Adrenal gland (tissue), 12 donors: Measurements from ENCODE around the gene DPYD. TPM values are rescaled to one million over a fixed set of nuclear protein-coding genes. Genes with fewer than 3 reads are reported as not detected.
A peak's percentile ranks its signal among the peaks of the same experiment; 100 is the strongest.

ENCODE experiments used
- DNase-seq, 7 donors: peaks; one replicate each; pipeline ENCODE4 v3.0.0-alpha.2; 2019 to 2020
- H3K27ac ChIP-seq, 5 donors: fragments of 200-600 bp; sonication (generic) in 4 of 5; 1 replicate in 3 of 5; 2 replicates in 2 of 5; pipeline versions ENCODE4 v1.5.1 to v1.8.0; 2016 to 2020; ENCODE audit warnings: mild to moderate bottlenecking in 1 of 5
- H3K27me3 ChIP-seq: fragments of 200-600 bp; 2 replicates; pipeline ENCODE4 v1.8.0; 2021
- H3K36me3 ChIP-seq, 2 donors: fragments of 200-600 bp; replicated peaks in 1 of 2; 1 replicate in 1 of 2; 2 replicates in 1 of 2; pipeline versions ENCODE4 v1.5.1 to v1.8.0; 2018 to 2022
- H3K4me1 ChIP-seq, 2 donors: fragments of 200-600 bp; replicated peaks in 1 of 2; 1 replicate in 1 of 2; 2 replicates in 1 of 2; pipeline versions ENCODE4 v1.5.1 to v1.8.0; 2018 to 2021
- H3K4me3 ChIP-seq, 4 donors: fragments of 200-600 bp; sonication (generic) in 3 of 4; one replicate each; pipeline ENCODE4 v1.5.1; 2016 to 2018
- H3K9me3 ChIP-seq, 3 donors: fragments of 200-600 bp; sonication (generic) in 1 of 3; replicated peaks in 1 of 3; 1 replicate in 2 of 3; 2 replicates in 1 of 3; pipeline versions ENCODE4 v1.5.1 to v1.8.0; 2016 to 2021
- CTCF ChIP-seq, 6 experiments: fragments of 450-650 bp in 4 of 6; fragments of 200-600 bp in 2 of 6; sonication (generic) in 1 of 6; IDR thresholded peaks; 1 replicate in 5 of 6; 2 replicates in 1 of 6; pipeline versions ENCODE4 v1.5.1 to v1.8.0; 2016 to 2021; ENCODE audit warnings: antibody characterized with exemption in 6 of 6, mild to moderate bottlenecking in 2 of 6, moderate library complexity in 1 of 6
- POLR2A ChIP-seq, 2 donors: fragments of 450-650 bp; IDR thresholded peaks; one replicate each; pipeline ENCODE4 v1.6.1; 2017; ENCODE audit warnings: antibody characterized with exemption in 2 of 2, mild to moderate bottlenecking in 2 of 2, moderate library complexity in 1 of 2
- WGBS, 4 donors: extraction: QIAGEN DNeasy Blood & Tissue Kit in 2 of 4; methylation state at CpG; one replicate each; pipeline versions ENCODE4 v1.1.5 to v1.1.7; 2013 to 2017; 5-methylcytosine and 5-hydroxymethylcytosine counted together
- intact Hi-C, 2 donors: fragments of 100-400 bp; cut with DNase I; formaldehyde crosslinking; loops; one replicate each; pipeline versions ENCODE4 v1.14.1 to v1.15.0; 2022 to 2023
- polyA plus RNA-seq, 3 donors: library from polyadenylated mRNA; stranded (reverse); fragments of 200-250 nt in 2 of 3; fragments of 350-450 nt in 1 of 3; fragmentation: Illumina TruSeq in 1 of 3; extraction: RNeasy Lipid Tissue Mini Kit (QIAGEN cat#74804) in 1 of 3; gene quantifications; one replicate each; pipeline ENCODE4 v1.2.3, GENCODE V29; 2013 to 2014
- total RNA-seq, 9 donors: library from RNA; depleted of rRNA in 4 of 9; stranded (reverse); fragments of >200 nt in 4 of 9; fragments of 120-200 nt in 1 of 9; fragmentation: NEBNext Ultra II Directional in 1 of 9; extraction: Animal tissue kit (Norgen Biotek cat#: 25700) in 1 of 9; gene quantifications; one replicate each; pipeline versions ENCODE4 v1.1.0 to v1.2.4, GENCODE V29; 2013 to 2023
- donor health status: healthy with polysubstance abuse.
- donor health status: Bipolar disorder and iron deficiency.
- donor health status: DM: yes; HTN: yes; CAD: no.
- donor health status: DM: no; HTN: no; CAD: no.
- donor health status: DM: no; HTN: no; CAD: no.
- donor health status: DM: yes; HTN: yes; CAD: no.

Gene DPYD
- total and polyA plus RNA-seq, 12 donors, result 6.6 to 73.1 (median 30.2) TPM

- Histone ChIP-seq H3K27ac (no peak overlapping the region), H3K9me3 (no peaks in the 10 kb centered on the region), H3K4me3 (no peak overlapping the region), H3K4me1 (no peaks in the 10 kb centered on the region), H3K36me3 (no peaks in the 10 kb centered on the region), H3K27me3 (no peaks in the 10 kb centered on the region)
- WGBS, 4 donors, result 85 to 97% (median 94%) methylated on average over 3 of the region's 3 CpGs
- DNase-seq, result no peak
- TF ChIP-seq POLR2A (IDR thresholded peaks at IDR 0.05) (no peak), CTCF (IDR thresholded peaks at IDR 0.05) (no peak)
- intact Hi-C loops, result no loop called here
Observed at GRCh38 chr1:97128426-97128825, 792.4 kb downstream of the DPYD start.

GRCh38 chr1:97123717-97124431 is 797.0 kb downstream of the DPYD start:
- TF ChIP-seq CTCF (IDR thresholded peaks at IDR 0.05), result no peak
- no peak for TF ChIP-seq POLR2A (IDR thresholded peaks at IDR 0.05)
- no peaks in the 10 kb centered on the region for H3K9me3 ChIP-seq
- intact Hi-C loops, result no loop called here
- no peaks in the 10 kb centered on the region for H3K4me1 ChIP-seq
- no peak overlapping the region for H3K27ac ChIP-seq
- peak in 3 of 7 donors; percentile 7 to 60 (median 12) for DNase-seq
- H3K27me3 ChIP-seq, result no peaks in the 10 kb centered on the region
- 72 to 84% (median 77%) methylated on average over 3 of the region's 3 CpGs for WGBS, 4 donors
- H3K36me3 ChIP-seq, result no peaks in the 10 kb centered on the region
- no peak overlapping the region for H3K4me3 ChIP-seq

DNA sequence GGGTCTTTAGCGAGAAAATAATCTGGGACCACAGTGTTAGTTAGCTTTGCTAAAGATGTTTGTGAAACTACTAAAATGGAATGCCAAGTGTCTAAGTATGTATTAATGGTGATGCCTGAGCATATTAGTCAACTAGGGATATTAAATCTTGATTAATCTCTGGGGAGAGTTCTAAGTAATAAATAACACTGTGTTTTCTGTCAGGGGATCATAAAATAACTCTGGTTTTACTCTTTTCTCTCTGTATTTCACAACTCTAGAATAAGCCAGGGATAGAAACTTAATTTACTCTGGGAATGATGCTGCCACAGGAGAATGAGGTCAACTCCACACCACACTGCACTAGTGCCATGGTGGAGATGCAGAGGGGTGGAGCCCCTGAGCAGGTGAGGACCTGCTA is 800.0 kb downstream of the DPYD start:
- Histone ChIP-seq H3K9me3 (no peaks in the 10 kb centered on the region), H3K27me3 (no peaks in the 10 kb centered on the region), H3K27ac (no peak overlapping the region), H3K4me3 (no peak overlapping the region), H3K36me3 (no peaks in the 10 kb centered on the region), H3K4me1 (no peaks in the 10 kb centered on the region)
- no peak for DNase-seq
- intact Hi-C loops, result no loop called here
- TF ChIP-seq POLR2A (IDR thresholded peaks at IDR 0.05) (no peak), CTCF (IDR thresholded peaks at IDR 0.05) (no peak)
- 93 to 100% (median 99%) methylated on average over 1 of the region's 1 CpG for WGBS, 4 donors

DNA sequence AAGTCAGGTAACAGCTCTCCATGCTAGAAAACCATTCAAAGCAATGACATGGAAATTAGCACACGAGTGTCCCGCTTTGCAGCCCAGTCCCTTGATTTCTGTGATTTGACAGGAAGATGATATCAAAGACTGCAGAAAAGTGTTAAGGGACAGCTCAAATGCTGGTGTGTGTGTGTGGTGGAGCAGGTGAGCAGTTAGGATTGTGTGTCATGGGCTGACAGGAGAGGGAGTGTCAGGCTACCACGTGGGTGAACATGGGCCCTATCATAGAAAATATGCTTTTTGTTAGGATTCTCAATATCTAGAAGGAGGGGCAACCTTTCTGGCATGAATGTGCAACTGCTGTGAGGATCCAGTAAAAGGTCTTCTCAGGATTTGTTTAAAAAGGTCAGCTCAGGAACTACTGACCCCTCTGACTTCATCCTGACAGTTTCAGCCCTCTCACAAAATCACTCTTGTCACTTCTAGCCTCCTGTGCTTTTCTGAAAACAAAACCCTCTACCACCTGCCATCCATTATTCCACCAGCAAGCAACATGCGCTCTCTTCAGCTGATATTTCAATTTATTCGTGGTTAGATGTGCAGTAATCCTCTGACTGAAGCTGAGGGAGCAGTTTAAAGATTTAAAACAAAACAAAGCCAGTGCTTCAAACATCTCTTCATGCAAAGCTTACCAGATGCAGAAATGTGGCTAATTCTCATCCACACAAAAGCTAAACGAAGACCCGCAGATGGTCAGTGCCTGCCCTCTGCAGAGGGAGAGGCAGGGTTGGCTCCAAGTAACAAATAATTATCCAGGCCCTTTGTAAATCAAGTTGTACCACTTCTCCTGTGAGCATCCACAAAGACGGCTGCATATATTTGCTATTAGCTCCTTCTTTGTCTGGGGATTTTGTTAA is 801.3 kb downstream of the DPYD start:
- H3K27me3 ChIP-seq, result no peaks in the 10 kb centered on the region
- intact Hi-C loops, result no loop called here
- no peak overlapping the region for H3K27ac ChIP-seq
- WGBS, 4 donors, result 82 to 87% (median 83%) methylated on average over 8 of the region's 8 CpGs
- TF ChIP-seq POLR2A (IDR thresholded peaks at IDR 0.05) (no peak), CTCF (IDR thresholded peaks at IDR 0.05) (no peak)
- no peaks in the 10 kb centered on the region for H3K9me3 ChIP-seq
- no peaks in the 10 kb centered on the region for H3K36me3 ChIP-seq
- no peaks in the 10 kb centered on the region for H3K4me1 ChIP-seq
- no peak for DNase-seq
- no peak overlapping the region for H3K4me3 ChIP-seq
